ENCODE data around the gene FAM216A. TPM values are rescaled to one million over a fixed set of nuclear protein-coding genes. Genes with fewer than 3 reads are reported as not detected.
"Not testable (repeated sequence)": the region's sequence is repeated elsewhere in the genome, so short reads cannot be mapped to it uniquely, and the experiment has no call there.

Gene FAM216A
- polyA plus RNA-seq, 1 donor (not counting 4 experiments of a cell fraction or from before 2014, with no cell fraction given): 15.3 TPM

GRCh38 chr12:110514363-110514762 is 45.7 kb downstream of the FAM216A start:
- no peak overlapping the region for H3K27ac ChIP-seq (ENCODE audit: control insufficient read depth, insufficient read depth, low read length)
- H3K9me3 ChIP-seq (ENCODE audit: control insufficient read depth, low read depth, low read length): no peaks in the 10 kb centered on the region
- TF ChIP-seq EZH2 (IDR thresholded peaks at IDR 0.05; ENCODE audit: low read length) (no peak), CTCF (optimal IDR thresholded peaks at IDR 0.05 in 1 of 3, IDR thresholded peaks at IDR 0.05 in 1 of 3, conservative IDR thresholded peaks at IDR 0.05 in 1 of 3; ENCODE audit: extremely low read depth in 1 of 3, insufficient read depth in 2 of 3, low read length in 3 of 3) (no peak)
- FAIRE-seq (no peak), DNase-seq (ENCODE audit: low read depth, low spot score) (no peak)
- H3K4me1 ChIP-seq (ENCODE audit: control insufficient read depth, extremely low read depth, insufficient read depth, low read length): peaks cover 2% of the 10 kb centered on the region
- H2AFZ ChIP-seq (ENCODE audit: control insufficient read depth, low read length): no peak overlapping the region
- H3K4me2 ChIP-seq (ENCODE audit: control insufficient read depth, extremely low read depth, insufficient read depth, low read depth, low read length): no peak overlapping the region
- no peaks in the 10 kb centered on the region for H3K27me3 ChIP-seq (ENCODE audit: control insufficient read depth, extremely low read depth, insufficient read depth, low read length)
- no peaks in the 10 kb centered on the region for H3K36me3 ChIP-seq (ENCODE audit: control insufficient read depth in 2 of 2, extremely low read depth in 1 of 2, insufficient read depth in 2 of 2, low read length in 2 of 2)
- H3K9me1 ChIP-seq (ENCODE audit: control insufficient read depth, extremely low read depth, insufficient read depth, low read length): no peaks in the 10 kb centered on the region
- no peak overlapping the region for H3K9ac ChIP-seq (ENCODE audit: control insufficient read depth, extremely low read depth, insufficient read depth, low read length)
- H3K79me2 ChIP-seq (ENCODE audit: control insufficient read depth, insufficient read depth, low read length): no peaks in the 10 kb centered on the region
- H4K20me1 ChIP-seq (ENCODE audit: control insufficient read depth, extremely low read depth, insufficient read depth, low read length): no peaks in the 10 kb centered on the region
- dilution Hi-C loops (cut with MboI; ENCODE audit: extremely low pct_ligation_motif_present, low sequenced_read_pairs): no loop called here
- H3K4me3 ChIP-seq (ENCODE audit: control insufficient read depth in 2 of 3, extremely low read depth in 1 of 3, insufficient read depth in 2 of 3, low read depth in 1 of 3, low read length in 3 of 3): no peak overlapping the region

DNA sequence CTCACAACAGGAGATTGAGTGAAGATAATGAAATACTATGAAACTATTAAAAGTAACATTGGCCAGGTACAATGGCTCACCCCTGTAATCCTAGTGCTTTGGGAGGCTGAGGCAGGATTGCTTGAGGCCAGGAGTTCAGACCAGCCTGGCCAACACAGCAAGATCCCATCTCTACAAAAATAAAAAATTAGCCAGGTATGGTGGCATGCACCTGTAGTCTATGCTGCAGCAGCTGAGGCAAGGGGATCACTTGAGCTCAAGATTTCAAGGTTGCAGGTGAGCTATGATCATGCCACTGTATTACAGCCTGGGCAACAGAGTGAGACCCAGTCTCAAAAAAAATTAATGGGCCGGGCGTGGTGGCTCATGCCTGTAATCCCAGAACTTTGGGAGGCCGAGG is 48.4 kb downstream of the FAM216A start:
- no peak overlapping the region for H3K27ac ChIP-seq (ENCODE audit: control insufficient read depth, insufficient read depth, low read length)
- no peak overlapping the region for H3K4me2 ChIP-seq (ENCODE audit: control insufficient read depth, extremely low read depth, insufficient read depth, low read depth, low read length)
- H2AFZ ChIP-seq (ENCODE audit: control insufficient read depth, low read length): no peak overlapping the region
- H3K4me1 ChIP-seq (ENCODE audit: control insufficient read depth, extremely low read depth, insufficient read depth, low read length): peaks cover 2% of the 10 kb centered on the region
- no peaks in the 10 kb centered on the region for H4K20me1 ChIP-seq (ENCODE audit: control insufficient read depth, extremely low read depth, insufficient read depth, low read length)
- no peaks in the 10 kb centered on the region for H3K36me3 ChIP-seq (ENCODE audit: control insufficient read depth in 2 of 2, extremely low read depth in 1 of 2, insufficient read depth in 2 of 2, low read length in 2 of 2)
- no peak for FAIRE-seq
- H3K9me3 ChIP-seq (ENCODE audit: control insufficient read depth, low read depth, low read length): no peaks in the 10 kb centered on the region
- no peak for DNase-seq (ENCODE audit: low read depth, low spot score)
- no peaks in the 10 kb centered on the region for H3K9me1 ChIP-seq (ENCODE audit: control insufficient read depth, extremely low read depth, insufficient read depth, low read length)
- H3K9ac ChIP-seq (ENCODE audit: control insufficient read depth, extremely low read depth, insufficient read depth, low read length): no peak overlapping the region
- H3K27me3 ChIP-seq (ENCODE audit: control insufficient read depth, extremely low read depth, insufficient read depth, low read length): no peaks in the 10 kb centered on the region
- dilution Hi-C loops (cut with MboI; ENCODE audit: extremely low pct_ligation_motif_present, low sequenced_read_pairs): no loop called here
- no peak for TF ChIP-seq EZH2 (IDR thresholded peaks at IDR 0.05; ENCODE audit: low read length)
- H3K79me2 ChIP-seq (ENCODE audit: control insufficient read depth, insufficient read depth, low read length): no peaks in the 10 kb centered on the region
- no peak overlapping the region for H3K4me3 ChIP-seq (ENCODE audit: control insufficient read depth in 2 of 3, extremely low read depth in 1 of 3, insufficient read depth in 2 of 3, low read depth in 1 of 3, low read length in 3 of 3)

DNA sequence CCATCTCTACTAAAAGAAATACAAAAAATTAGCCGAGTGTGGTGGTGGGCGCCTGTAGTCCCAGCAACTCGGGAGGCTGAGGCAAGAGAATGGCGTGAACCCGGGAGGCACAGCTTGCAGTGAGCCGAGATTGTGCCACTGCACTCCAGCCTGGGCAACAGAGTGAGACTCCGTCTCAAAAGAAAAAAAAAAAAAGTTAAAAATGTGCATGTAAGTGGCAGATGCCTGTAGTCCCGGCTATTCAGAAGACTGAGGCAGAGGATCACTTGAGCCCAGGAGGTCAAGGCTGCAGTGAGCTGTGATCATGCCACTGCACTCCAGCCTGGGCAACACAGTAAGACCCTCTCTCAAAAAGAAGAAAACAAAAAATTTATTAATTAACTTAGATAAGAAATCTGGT is 49.4 kb downstream of the FAM216A start:
- H4K20me1 ChIP-seq (ENCODE audit: control insufficient read depth, extremely low read depth, insufficient read depth, low read length); H3K27ac ChIP-seq (ENCODE audit: control insufficient read depth, insufficient read depth, low read length); H3K4me3 ChIP-seq (ENCODE audit: control insufficient read depth in 2 of 3, extremely low read depth in 1 of 3, insufficient read depth in 2 of 3, low read depth in 1 of 3, low read length in 3 of 3); DNase-seq (ENCODE audit: low read depth, low spot score); H2AFZ ChIP-seq (ENCODE audit: control insufficient read depth, low read length); H3K79me2 ChIP-seq (ENCODE audit: control insufficient read depth, insufficient read depth, low read length); H3K9me3 ChIP-seq (ENCODE audit: control insufficient read depth, low read depth, low read length); H3K27me3 ChIP-seq (ENCODE audit: control insufficient read depth, extremely low read depth, insufficient read depth, low read length); dilution Hi-C loops (cut with MboI; ENCODE audit: extremely low pct_ligation_motif_present, low sequenced_read_pairs); H3K9ac ChIP-seq (ENCODE audit: control insufficient read depth, extremely low read depth, insufficient read depth, low read length); H3K4me1 ChIP-seq (ENCODE audit: control insufficient read depth, extremely low read depth, insufficient read depth, low read length); H3K4me2 ChIP-seq (ENCODE audit: control insufficient read depth, extremely low read depth, insufficient read depth, low read depth, low read length); H3K9me1 ChIP-seq (ENCODE audit: control insufficient read depth, extremely low read depth, insufficient read depth, low read length); FAIRE-seq; H3K36me3 ChIP-seq (ENCODE audit: control insufficient read depth in 2 of 2, extremely low read depth in 1 of 2, insufficient read depth in 2 of 2, low read length in 2 of 2): not testable (repeated sequence)

GRCh38 chr12:110520876-110521712 is 52.4 kb downstream of the FAM216A start:
- H3K27ac ChIP-seq (ENCODE audit: control insufficient read depth, insufficient read depth, low read length); H3K9me1 ChIP-seq (ENCODE audit: control insufficient read depth, extremely low read depth, insufficient read depth, low read length); H3K4me2 ChIP-seq (ENCODE audit: control insufficient read depth, extremely low read depth, insufficient read depth, low read depth, low read length); H3K9me3 ChIP-seq (ENCODE audit: control insufficient read depth, low read depth, low read length); dilution Hi-C loops (cut with MboI; ENCODE audit: extremely low pct_ligation_motif_present, low sequenced_read_pairs); FAIRE-seq; DNase-seq (ENCODE audit: low read depth, low spot score); H3K79me2 ChIP-seq (ENCODE audit: control insufficient read depth, insufficient read depth, low read length); H2AFZ ChIP-seq (ENCODE audit: control insufficient read depth, low read length); H3K4me3 ChIP-seq (ENCODE audit: control insufficient read depth in 2 of 3, extremely low read depth in 1 of 3, insufficient read depth in 2 of 3, low read depth in 1 of 3, low read length in 3 of 3); H3K36me3 ChIP-seq (ENCODE audit: control insufficient read depth in 2 of 2, extremely low read depth in 1 of 2, insufficient read depth in 2 of 2, low read length in 2 of 2); H4K20me1 ChIP-seq (ENCODE audit: control insufficient read depth, extremely low read depth, insufficient read depth, low read length); H3K27me3 ChIP-seq (ENCODE audit: control insufficient read depth, extremely low read depth, insufficient read depth, low read length); H3K9ac ChIP-seq (ENCODE audit: control insufficient read depth, extremely low read depth, insufficient read depth, low read length); H3K4me1 ChIP-seq (ENCODE audit: control insufficient read depth, extremely low read depth, insufficient read depth, low read length): not testable (repeated sequence)

Data from keratinocyte (primary cell).